Esophagus mucosa (tissue), 1 donor: ENCODE data around the gene OR5H2. TPM values are rescaled to one million over a fixed set of nuclear protein-coding genes. Genes with fewer than 3 reads are reported as not detected.

Source experiments
- ATAC-seq: fragments of 200-7000 bp; cut with Tn5 transposase; one replicate; pipeline ENCODE4 v1.9.1; 2020
- total RNA-seq: library from RNA; stranded (reverse); gene quantifications from one replicate; pipeline ENCODE4 v1.2.4, GENCODE V29; 2023
- donor health status: DM: yes; HTN: yes; CAD: no.

Gene OR5H2
- total RNA-seq, 1 donor from 2014 or later = not detected

- no peak for ATAC-seq
These were observed 49.0 kb downstream of the OR5H2 start for GRCh38 chr3:98331329-98331728.

Other genes starting within 250 kb of the OR5H2 start
- not detected for gene GABRR3, start 247.2 kb upstream of the OR5H2 start, total RNA-seq
- gene OR5AC2, start 195.3 kb upstream of the OR5H2 start, total RNA-seq = not detected
- gene OR5H1, start 151.8 kb upstream of the OR5H2 start, total RNA-seq = not detected
- not detected for gene OR5H14, start 135.0 kb upstream of the OR5H2 start, total RNA-seq
- gene OR5H15, start 115.8 kb upstream of the OR5H2 start, total RNA-seq = not detected
- gene OR5H6, start 18.3 kb upstream of the OR5H2 start, total RNA-seq = not detected
- gene OR5K4, start 71.3 kb downstream of the OR5H2 start, total RNA-seq = not detected
- not detected for gene OR5K3, start 108.2 kb downstream of the OR5H2 start, total RNA-seq
- not detected for gene OR5K1, start 180.7 kb downstream of the OR5H2 start, total RNA-seq
- not detected for gene OR5K2, start 215.2 kb downstream of the OR5H2 start, total RNA-seq
- gene CLDND1, start 240.4 kb downstream of the OR5H2 start, total RNA-seq = 81.6 TPM
- 0.32 TPM for gene GPR15, start 249.5 kb downstream of the OR5H2 start, total RNA-seq